GM18502 (cell line): ENCODE data around the gene AP1G2.

Experiments
- ATAC-seq: cut with Tn5 transposase; IDR thresholded peaks from one replicate; pipeline ENCODE4 v1.9.1; 2021; ENCODE audit warnings: mild to moderate bottlenecking; ENCODE audit not compliant: unreplicated experiment, poor library complexity

AP1G2 gene

DNA sequence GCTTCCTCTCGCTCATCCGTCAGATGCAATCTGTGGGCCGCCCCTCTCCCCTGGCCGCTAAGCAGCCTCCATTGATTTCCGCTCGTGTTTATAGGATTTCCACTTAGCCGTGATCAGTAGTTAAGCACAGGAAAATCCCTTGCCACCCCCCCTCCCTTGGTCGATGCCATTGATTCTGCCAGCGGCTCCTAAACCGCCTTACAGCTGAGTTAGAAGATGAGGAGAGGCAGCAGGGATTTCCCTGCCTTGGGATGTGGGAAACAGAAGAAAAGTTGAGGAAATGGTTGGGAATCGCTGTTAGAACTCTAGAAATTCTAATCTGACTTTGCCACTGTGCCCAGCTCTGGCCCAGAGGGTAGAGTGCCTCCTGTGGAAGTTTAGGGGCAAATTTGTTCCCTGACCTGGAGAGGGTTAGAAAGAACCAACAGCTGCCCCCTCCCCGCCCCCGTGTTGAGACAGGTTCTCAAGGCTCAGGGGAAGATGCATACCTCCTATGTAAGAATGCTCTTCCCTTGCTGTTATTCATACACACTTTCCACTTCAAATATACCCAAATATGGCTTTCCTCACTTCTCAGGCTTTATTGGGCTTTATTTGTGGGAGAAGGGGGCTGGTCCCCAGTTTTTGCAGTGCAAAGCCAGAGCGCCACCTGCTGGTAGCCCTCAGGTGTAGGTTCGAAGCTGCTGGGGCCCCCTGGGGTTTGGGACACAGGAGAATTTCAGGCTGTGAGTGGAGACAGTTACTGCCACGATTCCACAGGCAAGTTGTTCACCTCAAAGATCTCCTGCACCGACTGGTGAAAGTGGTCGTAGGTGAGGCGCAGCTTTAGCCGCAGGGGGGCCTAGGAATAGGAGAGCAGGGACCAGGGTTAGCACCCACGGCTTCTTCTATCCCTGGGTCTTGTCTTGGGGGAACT, 8.3 kb downstream of the AP1G2 start:
- no peak for ATAC-seq

DNA sequence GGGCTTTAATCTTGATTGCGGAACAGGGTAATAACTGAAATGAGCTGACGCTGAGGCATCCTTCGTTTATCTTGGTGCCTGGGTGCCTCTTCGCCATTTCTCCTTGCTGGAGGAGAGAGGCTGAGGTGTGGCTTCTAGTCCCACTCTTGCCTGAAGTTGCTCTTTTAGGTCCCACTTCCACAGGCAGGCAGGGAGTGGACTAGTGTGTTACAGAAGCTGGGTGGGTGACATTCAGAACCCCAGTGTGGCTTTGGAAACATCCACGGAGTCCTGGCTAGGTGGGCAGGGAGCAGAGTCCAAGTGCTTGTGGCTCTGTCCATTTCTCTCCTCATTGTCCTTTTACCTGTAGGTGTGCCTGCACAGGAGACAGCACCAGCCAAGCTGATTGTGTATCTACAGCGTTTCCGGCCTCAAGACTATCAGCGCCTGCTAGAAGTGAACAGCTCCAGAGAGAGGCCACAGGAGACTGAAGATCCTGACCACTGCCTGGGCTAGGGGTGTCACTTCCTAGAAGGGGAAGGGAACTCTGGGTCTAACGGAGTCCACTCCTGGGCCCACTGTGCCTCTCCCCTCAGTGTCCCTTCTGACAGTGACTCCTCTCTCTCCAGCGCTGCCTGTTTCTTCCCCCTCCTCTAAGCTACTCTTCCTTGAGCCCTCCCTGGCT, 9.1 kb downstream of the AP1G2 start:
- no peak for ATAC-seq

DNA sequence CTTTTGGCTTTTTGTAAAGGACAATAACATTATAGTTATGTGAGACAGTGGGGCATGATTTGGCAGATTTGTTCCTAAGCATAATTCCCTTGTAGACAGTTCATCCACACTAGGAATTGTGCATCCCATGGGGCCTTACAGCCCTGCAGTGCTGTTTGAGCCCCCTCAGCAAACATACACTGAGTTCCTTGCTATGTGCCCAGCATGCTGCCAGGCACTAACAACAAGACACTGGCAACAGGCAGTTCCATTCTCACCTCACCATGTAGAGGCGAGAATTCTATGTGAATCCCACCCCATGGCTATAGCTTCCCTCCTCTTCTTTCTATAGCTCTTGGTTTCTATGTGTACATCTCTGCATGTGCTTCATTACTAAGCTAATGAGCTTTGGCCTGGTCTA, 9.6 kb downstream of the AP1G2 start:
- no peak for ATAC-seq

- ATAC-seq = no peak
Measured at GRCh38 chr14:23557521-23557920, 10.1 kb downstream of the AP1G2 start.

DNA sequence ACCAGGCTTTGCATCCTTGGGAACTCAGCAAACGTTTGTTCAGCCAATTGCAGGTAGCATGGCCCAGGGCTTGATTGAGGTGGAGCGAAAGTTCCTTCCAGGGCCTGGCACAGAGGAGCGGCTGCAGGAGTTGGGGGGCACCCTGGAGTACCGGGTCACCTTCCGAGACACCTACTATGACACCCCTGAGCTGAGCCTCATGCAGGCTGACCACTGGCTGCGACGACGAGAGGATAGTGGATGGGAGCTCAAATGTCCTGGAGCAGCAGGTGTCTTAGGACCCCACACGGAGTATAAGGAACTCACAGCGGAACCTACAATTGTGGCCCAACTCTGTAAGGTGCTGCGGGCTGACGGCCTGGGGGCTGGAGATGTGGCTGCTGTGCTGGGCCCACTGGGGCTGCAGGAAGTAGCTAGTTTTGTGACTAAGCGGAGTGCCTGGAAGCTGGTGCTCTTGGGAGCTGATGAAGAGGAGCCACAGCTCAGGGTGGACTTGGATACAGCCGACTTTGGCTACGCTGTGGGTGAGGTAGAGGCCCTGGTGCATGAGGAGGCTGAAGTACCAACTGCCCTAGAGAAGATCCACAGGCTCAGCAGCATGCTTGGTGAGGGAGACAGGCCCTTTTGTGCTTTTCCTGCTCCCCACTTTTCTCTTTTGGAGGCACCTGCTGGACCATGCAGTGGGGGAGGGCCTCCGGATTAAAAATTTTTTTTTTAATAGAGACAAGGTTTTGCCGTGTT, 10.7 kb downstream of the AP1G2 start:
- no peak for ATAC-seq

DNA sequence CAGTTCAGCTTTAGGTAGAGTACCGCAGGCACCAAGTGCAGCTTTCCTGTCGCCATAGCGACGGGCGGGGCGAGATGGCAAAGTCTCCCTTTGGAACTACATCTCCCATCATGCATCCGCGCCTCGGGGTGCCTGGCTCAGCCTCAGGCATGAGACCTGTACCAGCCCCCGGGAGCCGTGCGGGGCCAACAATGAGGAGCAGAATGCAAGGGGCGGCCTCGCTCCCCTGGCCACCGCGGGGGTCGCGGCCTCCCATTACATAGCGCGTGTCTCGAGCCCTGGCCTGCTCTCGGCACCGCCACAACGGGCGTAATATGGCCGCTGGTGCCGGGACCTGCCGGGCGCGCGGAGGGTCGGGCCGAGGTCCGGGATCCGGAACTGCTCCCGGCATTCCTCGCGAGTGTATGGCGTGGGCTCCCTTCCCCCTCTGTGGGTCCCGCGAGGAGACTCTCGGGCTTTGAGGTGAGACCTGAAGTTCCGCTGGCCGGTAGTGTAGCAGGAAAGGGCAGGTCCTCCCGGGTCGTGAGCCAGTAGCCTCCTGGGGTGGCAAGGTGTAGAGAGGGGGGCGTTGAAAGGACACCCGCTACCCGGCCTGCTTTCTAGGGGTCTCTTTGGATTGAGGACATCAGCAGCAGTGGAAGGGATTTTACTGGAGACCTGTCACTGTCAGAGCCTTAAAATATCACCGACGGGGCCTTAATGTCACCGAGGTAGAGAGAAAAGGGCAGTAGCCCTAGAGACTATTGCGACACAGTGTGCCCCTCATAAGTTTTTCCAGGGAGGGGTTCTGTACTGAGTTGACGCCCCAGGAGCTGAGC, 11.5 kb downstream of the AP1G2 start, which contains the start of gene THTPA:
Gene THTPA (plus strand): TSS at position 390 of the 818 bp plus-strand sequence. CDS start 487 bp downstream, outside the sequence.
- peak; percentile 87 for ATAC-seq

DNA sequence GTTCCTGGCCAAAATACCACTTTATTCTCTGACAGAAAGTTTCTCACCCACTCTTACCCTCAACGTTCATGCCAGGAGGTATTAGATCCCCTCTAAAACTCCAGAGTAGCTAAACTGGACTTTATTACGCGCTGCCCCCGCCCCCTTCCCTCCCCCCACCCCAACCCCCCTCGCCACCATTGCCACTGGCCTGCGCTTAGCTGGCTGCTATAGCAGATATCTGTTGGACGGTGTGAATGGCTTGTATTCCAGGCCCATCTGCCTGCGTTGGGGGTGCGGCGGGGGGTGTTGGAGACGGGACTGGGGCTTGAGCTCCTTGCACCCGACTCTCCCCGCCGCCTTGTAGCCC, 12.1 kb downstream of the AP1G2 start:
- ATAC-seq = peak; percentile 3

GRCh38 chr14:23551266-23552028, 16.1 kb downstream of the AP1G2 start, which contains the start of gene ZFHX2:
ZFHX2 (minus strand) TSS chr14:23551765; CDS start chr14:23535325, 16,440 bp downstream.
- ATAC-seq = peak; percentile 63

- no peak for ATAC-seq
Measured at GRCh38 chr14:23550812-23551265, 16.8 kb downstream of the AP1G2 start.

GRCh38 chr14:23550131-23550811, 17.3 kb downstream of the AP1G2 start:
- no peak for ATAC-seq

GRCh38 chr14:23548351-23549318, 19.0 kb downstream of the AP1G2 start:
- no peak for ATAC-seq

DNA sequence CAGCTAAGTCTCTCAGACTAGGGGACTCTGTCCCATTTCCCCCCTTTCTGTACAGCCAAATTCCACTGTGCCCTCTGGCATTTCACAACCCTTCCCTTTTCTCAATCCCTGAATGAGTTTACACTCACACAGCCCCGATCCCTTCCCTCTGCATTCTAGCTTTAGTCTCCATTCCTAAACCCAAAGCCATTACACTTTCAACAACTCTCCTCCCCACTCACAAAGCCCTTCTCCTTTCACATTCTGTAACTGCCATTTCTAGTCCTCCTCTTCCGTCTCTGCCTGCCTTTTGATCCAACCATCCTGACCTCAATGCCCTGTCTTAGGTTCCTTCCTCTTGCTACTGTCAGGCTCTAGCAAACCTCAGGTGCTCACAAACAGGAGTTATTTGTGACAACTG, 19.7 kb downstream of the AP1G2 start:
- no peak for ATAC-seq

- no peak for ATAC-seq
Measured at GRCh38 chr14:23546450-23547035, 21.0 kb downstream of the AP1G2 start.

GRCh38 chr14:23545740-23546365, 21.7 kb downstream of the AP1G2 start:
- ATAC-seq = no peak

GRCh38 chr14:23544511-23545447, 22.8 kb downstream of the AP1G2 start:
- ATAC-seq = no peak

- ATAC-seq = no peak
Measured at GRCh38 chr14:23543403-23543802, 24.2 kb downstream of the AP1G2 start.
